Cardiac fibroblast (primary cell): ENCODE results near the gene VEGFB.
A peak's percentile ranks its signal among the peaks of the same experiment; 100 is the strongest.
"Not testable (repeated sequence)": the region's sequence is repeated elsewhere in the genome, so short reads cannot be mapped to it uniquely, and the experiment has no call there.

Experiments
- DNase-seq, 2 donors: peaks; one replicate each; pipeline versions ENCODE4 v3.0.0 to v3.0.0-alpha.2; 2010; ENCODE audit warnings: low read depth in 2 of 2
- H3K4me3 ChIP-seq, 2 donors: replicated peaks in 1 of 2; 1 replicate in 1 of 2; 2 replicates in 1 of 2; pipeline ENCODE4 v1.5.1; 2011; ENCODE audit warnings: low read depth in 2 of 2, low read length in 2 of 2, mild to moderate bottlenecking in 2 of 2, moderate library complexity in 1 of 2
- TF ChIP-seq, protein P1 (sequence below): IDR thresholded peaks from one replicate; pipeline ENCODE4 v1.5.1; 2011; ENCODE audit warnings: low read depth, mild to moderate bottlenecking, low read length, inconsistent platforms

The VEGFB gene

DNA sequence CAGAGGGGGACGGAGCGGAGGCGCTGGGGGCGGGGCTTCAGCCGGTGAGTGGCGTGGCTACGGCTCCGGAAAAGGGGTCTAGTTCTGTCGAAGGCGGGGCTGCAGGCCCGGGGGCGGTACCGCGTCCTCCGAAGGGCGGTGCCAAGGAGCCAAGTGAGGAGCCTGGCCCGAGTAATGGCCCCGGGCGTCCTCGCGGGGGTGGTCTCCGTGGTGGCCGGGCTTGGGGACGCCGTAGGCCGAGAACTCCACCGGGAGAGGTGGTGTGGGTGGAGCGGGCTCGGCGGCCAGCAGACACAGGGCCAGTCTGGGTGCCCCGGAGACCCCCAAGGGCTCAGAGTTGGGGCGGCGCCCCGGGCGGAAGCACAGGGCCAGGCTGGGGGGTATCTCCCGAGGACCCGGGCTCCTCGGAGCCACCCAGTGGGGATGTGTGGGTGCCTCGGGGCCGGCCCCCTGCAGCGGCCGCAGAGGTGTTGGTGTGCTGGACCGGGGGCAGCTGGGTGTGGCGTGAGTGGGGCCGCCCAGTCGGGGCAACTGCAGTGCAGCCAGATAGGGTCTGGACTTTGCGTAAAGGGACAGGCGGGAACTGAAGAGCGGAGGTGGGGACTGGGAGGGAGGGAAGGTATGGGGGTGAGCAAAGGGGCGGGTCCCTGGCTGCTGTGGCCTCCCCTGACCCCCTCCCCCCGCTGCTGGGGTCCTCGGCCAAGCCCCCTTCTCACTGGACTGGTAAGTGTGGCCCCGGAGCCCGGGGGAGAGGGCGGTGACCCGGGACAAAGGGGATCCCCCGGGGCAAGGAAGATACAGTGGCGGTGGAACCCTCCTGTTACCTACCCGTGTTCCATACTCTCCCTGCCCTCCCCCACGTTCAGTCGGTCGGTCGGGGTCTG, 7.3 kb downstream of the VEGFB start:
- H3K4me3 ChIP-seq, result peak overlapping the region; percentile 65 to 85
- DNase-seq, result peak; percentile 39 to 50
- TF ChIP-seq, protein P1, sequence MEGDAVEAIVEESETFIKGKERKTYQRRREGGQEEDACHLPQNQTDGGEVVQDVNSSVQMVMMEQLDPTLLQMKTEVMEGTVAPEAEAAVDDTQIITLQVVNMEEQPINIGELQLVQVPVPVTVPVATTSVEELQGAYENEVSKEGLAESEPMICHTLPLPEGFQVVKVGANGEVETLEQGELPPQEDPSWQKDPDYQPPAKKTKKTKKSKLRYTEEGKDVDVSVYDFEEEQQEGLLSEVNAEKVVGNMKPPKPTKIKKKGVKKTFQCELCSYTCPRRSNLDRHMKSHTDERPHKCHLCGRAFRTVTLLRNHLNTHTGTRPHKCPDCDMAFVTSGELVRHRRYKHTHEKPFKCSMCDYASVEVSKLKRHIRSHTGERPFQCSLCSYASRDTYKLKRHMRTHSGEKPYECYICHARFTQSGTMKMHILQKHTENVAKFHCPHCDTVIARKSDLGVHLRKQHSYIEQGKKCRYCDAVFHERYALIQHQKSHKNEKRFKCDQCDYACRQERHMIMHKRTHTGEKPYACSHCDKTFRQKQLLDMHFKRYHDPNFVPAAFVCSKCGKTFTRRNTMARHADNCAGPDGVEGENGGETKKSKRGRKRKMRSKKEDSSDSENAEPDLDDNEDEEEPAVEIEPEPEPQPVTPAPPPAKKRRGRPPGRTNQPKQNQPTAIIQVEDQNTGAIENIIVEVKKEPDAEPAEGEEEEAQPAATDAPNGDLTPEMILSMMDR, result no peak

DNA sequence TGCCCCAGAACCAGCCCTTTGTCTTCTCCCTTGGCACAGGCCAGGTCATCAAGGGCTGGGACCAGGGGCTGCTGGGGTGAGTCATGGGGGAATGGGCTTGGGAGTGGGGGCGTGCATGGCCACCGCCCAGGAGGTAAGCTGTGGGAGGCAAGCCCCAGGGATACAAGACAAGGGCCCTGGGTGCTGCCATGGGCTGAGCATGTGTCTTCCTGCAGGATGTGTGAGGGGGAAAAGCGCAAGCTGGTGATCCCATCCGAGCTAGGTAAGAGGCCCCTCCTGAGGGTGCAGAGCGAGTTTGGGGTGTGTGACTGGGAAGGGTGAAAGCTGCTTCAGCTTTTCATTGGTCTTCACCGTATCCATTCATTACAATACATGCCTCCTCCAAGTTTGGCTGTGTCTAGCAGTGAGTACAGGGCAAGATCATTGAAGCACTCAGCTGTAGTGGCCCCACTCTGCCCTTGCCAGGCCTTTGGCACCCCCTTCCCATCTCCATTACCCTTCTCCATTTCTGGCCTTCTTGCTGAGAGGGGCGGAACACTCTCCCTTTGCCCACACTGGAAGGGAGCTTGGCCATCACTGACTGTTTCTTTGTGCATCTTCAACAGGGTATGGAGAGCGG, 9.0 kb downstream of the VEGFB start:
- TF ChIP-seq, protein P1, result no peak

DNA sequence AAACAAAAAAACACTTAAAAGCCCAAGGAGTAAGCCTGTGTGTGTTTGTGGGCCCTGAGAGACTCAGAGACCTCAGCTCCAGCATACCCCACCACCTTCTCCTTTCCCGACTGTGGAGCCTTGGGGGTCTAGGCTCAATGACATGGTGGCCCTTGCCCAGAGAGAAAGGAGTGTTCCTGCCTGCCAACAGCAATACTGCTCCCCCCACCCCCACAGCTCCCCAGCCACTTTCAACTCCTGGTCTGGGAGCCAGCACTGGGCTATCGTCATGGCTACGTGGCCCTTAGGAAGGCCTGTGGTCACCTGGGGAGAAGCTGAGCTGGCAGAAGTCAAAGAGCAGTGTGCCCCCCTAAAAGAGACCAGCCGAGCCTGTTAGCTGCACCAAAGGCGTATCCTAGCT, 9.7 kb downstream of the VEGFB start:
- no peak overlapping the region for H3K4me3 ChIP-seq
- TF ChIP-seq, protein P1, result no peak
- no peak for DNase-seq

More for the DNA sequence above, 9.0 kb downstream of the VEGFB start:
- DNase-seq, result no peak
- H3K4me3 ChIP-seq, result peak overlapping the region in 1 of 2 donors; percentile 65

DNA sequence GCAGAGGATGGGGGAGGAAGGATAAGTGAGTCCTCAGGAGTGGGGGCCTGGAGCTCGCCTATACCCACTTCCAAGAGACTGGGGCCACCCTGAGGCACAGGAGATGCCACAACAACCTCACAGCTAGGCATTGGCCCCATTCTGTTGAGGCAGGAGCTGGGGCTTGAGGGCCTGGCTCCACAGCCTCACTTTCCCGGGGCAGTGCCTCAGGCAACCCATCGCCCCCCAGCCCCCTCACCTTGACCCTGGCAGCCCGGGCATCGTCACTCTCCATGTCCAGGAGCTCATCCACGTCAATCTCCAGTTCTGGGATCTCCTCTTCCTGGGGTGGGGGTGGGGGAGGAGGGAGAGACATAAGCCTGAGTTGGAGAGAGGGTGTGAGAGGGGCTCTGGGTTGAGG, 10.6 kb downstream of the VEGFB start:
- peak overlapping the region; percentile 78 to 90 for H3K4me3 ChIP-seq
- TF ChIP-seq, protein P1, result no peak
- DNase-seq, result no peak

DNA sequence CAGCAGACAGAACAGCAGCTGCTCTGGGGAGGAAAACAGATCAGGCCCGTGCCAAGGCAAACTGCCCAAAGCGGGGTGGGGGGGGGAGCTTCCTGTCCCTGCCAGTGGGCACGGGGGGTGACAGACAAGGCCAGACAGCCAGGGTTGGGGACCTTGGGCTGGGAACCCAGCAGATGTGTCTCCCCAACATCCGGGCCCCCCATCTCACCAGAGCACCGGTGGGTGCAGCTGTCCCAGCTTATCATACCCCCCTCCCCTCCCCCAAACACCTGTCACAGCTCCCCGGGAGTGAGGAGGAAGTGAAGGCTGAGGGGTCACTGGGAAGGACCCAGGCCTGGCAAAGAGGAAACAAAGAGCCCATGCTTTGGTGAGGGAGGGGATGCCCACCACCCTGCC, 11.0 kb downstream of the VEGFB start:
- H3K4me3 ChIP-seq, result peak overlapping the region; percentile 78 to 90
- DNase-seq, result no peak
- TF ChIP-seq, protein P1, result no peak

DNA sequence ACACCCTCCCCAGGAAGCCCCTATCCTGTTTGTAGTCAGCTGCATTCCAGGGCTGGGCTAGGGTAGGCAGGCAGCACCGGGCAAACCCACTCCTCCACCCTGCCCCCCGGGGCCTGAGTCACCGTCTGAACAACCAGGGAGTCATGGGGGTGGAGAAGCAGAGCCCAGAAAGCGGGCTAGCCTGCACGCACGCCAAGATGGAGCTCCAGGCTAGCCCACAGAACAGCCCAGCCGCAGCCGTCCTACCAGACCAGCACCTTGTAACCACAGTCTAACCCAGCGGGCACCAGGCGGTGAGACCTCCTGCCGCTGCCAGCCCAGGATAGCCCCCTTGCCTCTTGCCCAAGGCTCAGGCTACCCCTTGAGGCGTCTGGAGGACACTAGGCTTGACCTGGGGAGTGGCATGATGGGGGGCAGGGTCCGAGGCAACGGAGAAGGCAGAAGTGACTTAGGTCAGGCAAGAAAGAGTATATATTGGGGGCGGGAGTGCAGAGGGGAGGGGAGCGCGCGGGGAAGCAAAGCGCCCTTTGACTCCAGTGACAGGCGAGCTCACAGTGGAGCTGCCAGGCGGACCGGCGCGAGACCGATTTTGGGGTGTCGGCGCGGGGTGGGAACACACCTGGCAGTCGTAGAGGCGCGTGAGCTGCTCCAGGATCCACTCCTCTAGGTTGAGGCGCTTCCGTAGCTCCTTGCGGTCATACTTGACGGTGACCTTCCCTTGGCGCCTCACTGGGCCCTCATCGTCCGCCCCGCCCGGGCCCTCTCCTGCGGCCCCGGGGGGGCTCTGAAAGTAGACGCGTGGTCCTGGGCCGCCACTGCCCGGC, 11.6 kb downstream of the VEGFB start:
- TF ChIP-seq, protein P1, result no peak
- DNase-seq, result peak; percentile 84 to 93

DNA sequence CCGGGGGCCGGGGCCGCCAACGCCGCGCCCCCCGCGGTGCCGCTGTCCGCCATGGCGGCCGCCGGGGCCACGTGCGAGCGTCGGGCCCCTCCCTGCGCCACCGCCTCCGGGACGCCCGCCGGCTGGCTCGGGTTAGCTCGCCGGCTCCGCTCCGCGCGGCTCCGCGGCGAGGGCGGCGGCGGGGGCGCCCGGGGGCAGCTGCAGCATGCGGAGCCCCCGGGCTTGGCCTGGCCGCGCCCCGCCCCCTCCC, 12.2 kb downstream of the VEGFB start:
- H3K4me3 ChIP-seq, result peak overlapping the region in 1 of 2 donors; percentile 78
- not testable (repeated sequence) for DNase-seq

More for the DNA sequence above, 11.6 kb downstream of the VEGFB start:
- peak overlapping the region; percentile 78 to 90 for H3K4me3 ChIP-seq
